Mononuclear cell (primary cell): ENCODE results near the gene CEP104. TPM values are rescaled to one million over a fixed set of nuclear protein-coding genes. Genes with fewer than 3 reads are reported as not detected.

Experiments
- H3K27me3 ChIP-seq: 2 replicates; pipeline ENCODE4 v1.6.0; 2011; ENCODE audit warnings: low read length, control low read depth; ENCODE audit not compliant: insufficient read depth
- H3K4me1 ChIP-seq: 2 replicates; pipeline ENCODE4 v1.5.1; 2011; ENCODE audit warnings: mild to moderate bottlenecking, low read length, control low read depth; ENCODE audit not compliant: insufficient read depth
- H3K4me3 ChIP-seq: 2 replicates; pipeline ENCODE4 v1.5.1; 2011; ENCODE audit warnings: mild to moderate bottlenecking, low read length, moderate library complexity
- H3K9me3 ChIP-seq: 2 replicates; pipeline ENCODE4 v1.5.1; 2011; ENCODE audit warnings: low read depth, mild to moderate bottlenecking, control low read depth, low read length
- total RNA-seq: library from RNA; depleted of rRNA; stranded (reverse); fragments of >200 nt; gene quantifications from one replicate; pipeline ENCODE4 v1.2.3, GENCODE V29; 2012

The CEP104 gene
- total RNA-seq, 1 donor: 12.8 TPM

DNA sequence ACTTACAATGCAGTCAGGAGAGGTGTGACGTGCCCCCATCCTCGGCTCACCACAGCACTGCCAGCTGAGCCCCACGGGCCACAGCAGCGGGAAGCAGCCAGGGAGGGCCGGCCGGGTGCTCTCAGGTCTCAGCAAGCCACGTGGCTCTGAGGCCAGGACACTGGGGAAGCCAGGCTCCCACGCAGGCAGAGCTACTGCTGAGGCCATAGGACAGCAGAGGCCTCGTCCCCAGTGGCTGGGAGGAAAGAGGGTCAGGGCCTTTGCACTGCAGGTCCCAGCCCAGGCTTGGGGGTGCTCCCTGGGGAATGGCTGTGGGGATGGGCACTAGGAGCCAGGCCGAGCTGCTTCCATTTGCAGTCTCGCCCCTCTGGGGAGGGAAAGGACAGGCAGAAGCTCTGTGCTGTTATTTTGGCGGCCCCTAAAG is 66.5 kb downstream of the CEP104 start:
- H3K4me3 ChIP-seq: no peak overlapping the region

DNA sequence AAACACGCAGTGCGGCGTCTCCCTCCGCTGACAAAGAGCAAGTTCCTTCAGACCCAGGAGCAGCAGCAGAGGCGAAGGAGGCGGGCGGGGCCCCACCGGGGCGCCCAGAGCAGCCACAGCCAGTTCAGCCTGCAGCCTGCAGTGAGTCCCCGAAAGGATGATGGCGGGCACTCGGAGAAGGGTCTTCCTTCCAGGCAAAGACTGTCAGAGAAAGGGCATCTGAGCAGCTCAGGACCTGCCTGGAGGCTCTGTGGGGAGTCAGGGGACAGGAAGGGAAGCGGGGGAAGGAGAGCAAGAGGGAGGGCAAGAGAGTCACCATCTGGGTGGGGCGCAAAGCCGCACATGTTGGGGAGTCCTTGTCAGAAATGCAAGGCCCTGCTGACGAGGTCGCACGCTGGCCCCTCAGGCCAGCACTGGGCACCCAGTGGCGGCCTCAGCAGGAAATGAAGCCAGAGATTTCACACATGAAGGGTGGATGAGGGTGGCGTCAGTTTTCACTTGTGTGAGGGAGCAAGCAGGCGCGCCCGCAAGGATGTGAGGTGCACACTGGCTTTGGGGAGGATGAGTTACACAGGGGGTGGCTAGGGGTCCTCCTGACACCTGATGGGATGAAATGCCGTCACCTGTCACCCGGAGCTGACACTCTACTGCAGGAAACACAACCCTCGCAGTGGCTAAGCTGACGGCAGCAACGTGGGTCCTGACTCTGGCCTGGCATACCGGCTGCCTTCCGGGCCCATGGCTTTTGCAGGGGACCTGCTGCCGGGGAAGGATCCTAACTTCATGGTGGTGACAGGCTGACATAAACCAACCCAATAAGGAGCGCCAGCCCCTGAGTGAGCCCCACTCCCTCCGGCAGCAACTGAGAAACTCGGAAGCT is 67.3 kb downstream of the CEP104 start:
- no peak overlapping the region for H3K4me3 ChIP-seq
- peaks cover 13% of the 10 kb centered on the region for H3K4me1 ChIP-seq
- H3K27me3 ChIP-seq: no peaks in the 10 kb centered on the region
- H3K9me3 ChIP-seq: no peaks in the 10 kb centered on the region

More for the DNA sequence above, 66.5 kb downstream of the CEP104 start:
- Histone ChIP-seq H3K4me1 (peaks cover 21% of the 10 kb centered on the region), H3K27me3 (no peaks in the 10 kb centered on the region), H3K9me3 (no peaks in the 10 kb centered on the region)

DNA sequence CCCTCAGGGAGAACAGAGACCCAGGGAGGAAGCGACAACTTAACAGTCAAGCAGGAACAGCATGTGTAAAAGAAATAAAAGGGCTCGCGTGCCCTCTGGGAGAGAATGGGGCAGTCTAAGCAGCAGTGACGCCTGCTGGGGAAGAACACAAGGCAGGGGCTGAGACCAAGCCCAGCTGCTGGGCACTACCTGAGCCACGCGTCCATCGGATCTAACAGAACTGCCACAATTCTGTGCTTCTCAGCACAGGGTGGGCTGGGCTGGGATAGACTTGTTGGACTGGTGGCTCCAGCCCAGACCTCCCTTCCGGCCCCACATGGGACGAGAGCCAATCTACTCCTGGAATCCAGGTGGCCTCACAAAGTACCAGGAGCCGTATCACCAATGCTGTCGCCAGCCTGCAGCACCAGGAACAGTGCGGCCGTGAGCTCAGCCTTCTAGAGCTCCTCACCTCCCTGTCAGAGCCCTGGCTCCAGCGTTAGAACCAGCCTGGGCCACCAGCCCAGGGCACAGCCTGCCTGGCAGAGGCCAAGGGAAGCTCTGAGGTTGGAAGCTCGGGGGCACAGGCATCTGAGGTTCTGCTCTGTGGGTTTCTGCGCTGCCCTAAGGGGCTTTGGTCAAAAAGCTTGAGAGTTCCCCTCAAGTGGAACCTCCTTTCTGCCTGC is 68.1 kb downstream of the CEP104 start:
- no peaks in the 10 kb centered on the region for H3K9me3 ChIP-seq
- no peak overlapping the region for H3K4me3 ChIP-seq
- H3K27me3 ChIP-seq: no peaks in the 10 kb centered on the region
- peaks cover 5% of the 10 kb centered on the region for H3K4me1 ChIP-seq

DNA sequence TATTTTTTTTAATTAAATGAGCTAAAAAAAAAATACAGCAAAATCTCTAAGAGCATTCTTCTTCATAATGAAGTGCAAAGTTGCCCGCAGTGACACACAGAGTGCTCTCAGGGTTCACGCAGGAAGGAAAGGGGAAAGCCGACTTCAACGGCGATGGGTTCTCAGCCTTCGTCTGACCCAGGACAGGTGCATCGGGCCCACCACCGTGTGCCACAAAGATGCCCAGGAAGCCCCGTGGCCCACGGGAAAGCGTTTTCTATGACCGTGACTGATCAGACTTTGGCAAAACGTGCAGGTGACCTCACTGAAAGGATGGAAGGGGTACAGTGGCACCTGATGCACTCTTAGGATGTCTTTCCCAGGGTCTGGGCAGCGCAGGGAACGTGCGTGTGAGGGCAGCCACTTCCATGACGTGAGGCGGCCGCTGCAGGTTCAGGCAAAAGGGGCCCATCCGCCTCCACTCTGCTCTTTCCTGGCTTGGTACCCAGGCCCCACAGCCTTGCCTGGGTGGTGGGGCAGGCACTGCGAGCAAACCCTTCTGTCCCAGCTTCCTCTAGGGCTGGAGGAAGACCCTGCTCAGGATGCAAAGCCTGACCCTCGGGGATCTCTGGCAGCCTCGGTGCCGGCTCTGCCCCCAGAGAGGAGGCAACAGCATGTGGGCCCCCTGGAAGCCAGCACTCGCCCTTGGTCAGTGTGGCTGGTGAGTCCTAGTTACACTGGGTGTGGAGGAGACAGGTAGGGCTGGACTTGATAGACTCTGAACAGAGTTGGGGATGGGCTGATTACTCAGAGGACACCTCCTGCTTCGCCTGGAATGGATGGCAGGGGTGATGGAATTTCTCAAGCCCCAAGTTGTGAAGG is 69.0 kb downstream of the CEP104 start:
- H3K27me3 ChIP-seq: no peaks in the 10 kb centered on the region
- no peak overlapping the region for H3K4me3 ChIP-seq
- no peaks in the 10 kb centered on the region for H3K4me1 ChIP-seq
- H3K9me3 ChIP-seq: no peaks in the 10 kb centered on the region

DNA sequence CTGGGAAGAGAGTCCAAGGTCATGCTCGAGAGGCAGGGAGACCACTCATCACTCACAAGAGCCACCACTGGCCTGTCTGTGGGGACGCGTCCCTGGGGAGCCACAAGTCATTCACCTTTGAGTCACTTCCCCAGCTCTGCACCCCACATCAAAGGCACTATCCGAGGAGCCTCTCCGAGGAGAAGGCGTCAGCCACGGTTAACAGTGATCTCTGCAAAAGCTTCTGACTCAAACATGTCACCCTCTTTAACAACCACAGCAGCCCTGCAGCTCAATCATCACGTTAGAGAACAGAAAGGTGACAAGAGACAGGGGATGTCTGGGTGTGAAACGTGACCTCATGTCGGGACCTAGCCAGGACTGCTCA is 69.7 kb downstream of the CEP104 start:
- Histone ChIP-seq H3K4me3 (no peak overlapping the region), H3K9me3 (no peaks in the 10 kb centered on the region), H3K4me1 (no peaks in the 10 kb centered on the region), H3K27me3 (no peaks in the 10 kb centered on the region)

DNA sequence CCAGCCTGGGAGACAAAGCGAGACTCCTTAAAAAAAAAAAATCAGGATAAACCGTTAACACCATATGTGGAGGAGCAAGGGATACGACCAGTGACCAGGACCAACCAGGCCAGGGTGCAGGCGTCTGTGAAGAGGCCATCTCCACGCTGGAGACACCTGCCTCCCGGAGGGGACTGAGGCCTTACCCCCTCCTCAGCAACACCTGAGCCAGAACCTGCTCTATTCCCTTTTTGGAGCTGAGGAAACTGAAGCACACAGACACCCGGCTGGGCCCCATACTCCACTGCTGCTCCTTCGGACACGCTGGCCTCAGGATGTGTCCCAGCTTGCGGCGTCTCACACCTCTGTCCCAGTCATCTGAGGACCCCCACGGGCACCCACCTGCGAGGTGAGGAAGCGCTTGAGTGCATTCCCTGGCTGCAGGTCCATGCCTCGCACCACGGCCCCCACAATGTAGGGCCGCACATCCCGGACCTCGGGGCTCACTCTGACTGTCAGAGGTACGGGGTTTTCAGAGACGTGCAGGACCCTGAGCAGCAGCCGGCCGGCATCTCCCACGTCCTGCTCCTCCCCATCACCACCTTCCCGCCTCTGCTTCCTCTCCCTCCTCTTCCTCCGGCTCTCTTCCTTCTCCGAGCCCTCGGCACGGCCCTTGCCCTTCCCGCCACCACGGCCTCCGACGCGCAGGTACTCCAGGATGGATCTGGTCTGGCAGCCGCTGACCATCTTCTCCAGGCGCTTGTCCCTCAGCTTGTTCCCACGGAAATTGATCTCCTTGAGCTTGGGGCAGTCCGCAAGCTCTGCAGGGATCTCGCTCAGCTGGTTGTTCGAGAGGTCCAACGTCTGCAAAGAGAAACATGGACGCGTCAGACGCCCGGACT is 70.3 kb downstream of the CEP104 start:
- Histone ChIP-seq H3K27me3 (no peaks in the 10 kb centered on the region), H3K4me3 (no peak overlapping the region), H3K9me3 (no peaks in the 10 kb centered on the region), H3K4me1 (no peaks in the 10 kb centered on the region)

DNA sequence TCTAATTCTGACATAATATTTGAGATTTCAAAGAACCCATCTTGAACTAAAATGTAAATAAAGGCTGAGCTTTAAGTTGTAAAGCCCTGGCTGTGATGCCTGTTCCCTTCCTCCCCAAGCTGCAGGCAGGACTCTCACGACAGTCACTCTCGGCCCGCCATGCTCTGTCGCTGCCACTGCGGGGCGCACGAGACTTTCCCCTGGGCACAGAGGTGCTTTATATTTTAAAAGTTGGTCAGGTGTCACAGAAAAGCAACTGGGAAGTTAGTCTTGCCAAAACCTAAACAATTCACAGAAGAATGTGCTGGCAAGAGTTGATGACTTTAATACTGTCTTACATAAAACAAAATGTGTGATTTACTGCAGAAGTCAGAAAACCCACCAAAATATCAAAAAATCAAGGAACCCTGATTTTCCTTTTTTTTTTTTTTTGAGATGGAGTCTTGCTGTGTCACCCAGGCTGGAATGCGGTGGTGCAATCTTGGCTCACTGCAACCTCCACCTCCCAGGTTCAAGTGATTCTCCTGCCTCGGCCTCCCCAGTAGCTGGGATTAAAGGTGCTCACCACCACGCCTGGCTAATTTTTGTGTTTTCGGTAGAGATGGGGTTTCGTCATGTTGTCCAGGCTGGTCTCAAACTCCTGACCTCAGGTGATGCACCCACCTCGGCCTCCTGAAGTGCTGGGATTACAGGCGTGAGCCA is 71.4 kb downstream of the CEP104 start:
- H3K4me3 ChIP-seq: no peak overlapping the region
- H3K27me3 ChIP-seq: no peaks in the 10 kb centered on the region
- H3K4me1 ChIP-seq: no peaks in the 10 kb centered on the region
- no peaks in the 10 kb centered on the region for H3K9me3 ChIP-seq

DNA sequence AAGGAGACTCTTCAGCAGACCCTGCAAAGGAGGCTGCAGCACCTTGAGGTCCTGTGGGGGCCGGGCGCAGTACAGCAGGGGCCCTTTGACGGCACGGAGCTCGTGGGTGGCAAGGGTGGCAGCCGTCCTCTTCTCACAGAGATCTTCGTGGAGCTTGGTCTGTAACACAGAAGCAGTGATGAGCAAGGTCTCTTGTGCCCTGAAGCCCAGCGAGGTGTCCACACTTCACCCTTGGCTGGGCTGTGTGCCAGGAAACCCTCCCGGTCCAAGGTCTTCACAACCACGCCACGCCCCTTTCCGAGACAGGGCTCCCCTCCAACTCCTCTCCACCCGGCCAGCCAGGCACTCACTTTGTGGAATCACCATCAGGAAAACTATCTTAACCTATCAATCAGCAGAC is 72.0 kb downstream of the CEP104 start:
- no peaks in the 10 kb centered on the region for H3K4me1 ChIP-seq
- no peaks in the 10 kb centered on the region for H3K9me3 ChIP-seq
- H3K27me3 ChIP-seq: no peaks in the 10 kb centered on the region
- H3K4me3 ChIP-seq: no peak overlapping the region

DNA sequence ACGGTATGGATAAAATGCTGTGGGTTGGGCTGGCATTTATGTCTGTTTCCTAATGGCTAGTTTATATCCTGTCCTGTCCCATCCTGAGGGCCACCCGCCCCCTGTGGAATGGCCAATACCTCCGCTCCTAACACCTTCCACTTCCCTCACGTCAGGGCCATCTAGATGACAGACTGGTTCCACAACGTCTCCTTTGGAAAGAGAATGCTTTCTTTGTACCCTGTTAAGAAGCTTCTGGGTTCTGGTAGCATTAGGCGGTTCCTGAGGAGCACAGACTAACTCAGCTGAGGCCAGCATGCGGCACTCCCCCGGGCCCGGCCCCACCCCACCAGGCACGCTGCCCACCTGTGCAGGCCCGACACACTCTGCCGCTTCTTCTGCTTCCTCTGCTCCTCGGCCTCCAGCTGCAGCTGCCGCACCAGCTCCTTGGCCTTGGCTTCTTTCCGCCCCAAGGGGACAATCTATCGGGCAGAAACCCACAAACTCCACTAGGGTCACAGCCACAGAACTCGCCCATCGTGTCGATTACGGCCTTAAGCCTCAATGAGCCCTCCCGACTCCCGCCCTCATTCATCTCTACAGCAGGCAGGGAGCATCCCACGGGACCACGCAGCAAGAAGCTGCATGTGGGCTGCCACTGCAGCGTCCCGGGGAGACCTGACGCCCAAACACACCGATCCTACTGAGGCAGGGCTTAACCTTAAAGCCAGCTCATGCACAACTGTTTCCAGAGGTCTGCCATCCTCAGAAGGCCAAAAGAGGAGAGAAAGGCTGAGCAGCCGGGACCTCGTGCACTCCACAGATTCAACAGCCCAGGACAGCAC is 73.1 kb downstream of the CEP104 start:
- Histone ChIP-seq H3K9me3 (no peaks in the 10 kb centered on the region), H3K27me3 (no peaks in the 10 kb centered on the region), H3K4me1 (no peaks in the 10 kb centered on the region), H3K4me3 (no peak overlapping the region)

DNA sequence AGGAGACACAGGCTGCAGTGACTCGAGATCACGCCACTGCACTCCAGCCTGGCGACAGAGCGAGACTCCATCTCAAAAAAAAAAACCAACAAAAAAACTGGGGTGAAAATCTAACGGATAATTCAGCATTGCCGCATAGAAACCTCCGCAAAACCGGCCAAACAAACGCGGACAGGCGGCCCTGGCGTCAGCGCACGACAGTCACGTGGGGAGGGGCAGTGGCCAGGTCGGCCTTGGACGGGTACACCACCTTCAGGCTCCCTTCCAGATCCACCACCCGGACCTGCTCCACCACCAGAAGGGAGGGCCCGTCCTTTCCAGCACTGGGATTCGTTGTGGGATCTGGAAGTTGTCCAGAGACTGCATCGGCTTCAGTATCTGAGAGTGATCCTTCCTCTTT is 76.1 kb downstream of the CEP104 start:
- no peaks in the 10 kb centered on the region for H3K4me1 ChIP-seq
- H3K4me3 ChIP-seq: no peak overlapping the region
- H3K9me3 ChIP-seq: no peaks in the 10 kb centered on the region
- H3K27me3 ChIP-seq: no peaks in the 10 kb centered on the region

DNA sequence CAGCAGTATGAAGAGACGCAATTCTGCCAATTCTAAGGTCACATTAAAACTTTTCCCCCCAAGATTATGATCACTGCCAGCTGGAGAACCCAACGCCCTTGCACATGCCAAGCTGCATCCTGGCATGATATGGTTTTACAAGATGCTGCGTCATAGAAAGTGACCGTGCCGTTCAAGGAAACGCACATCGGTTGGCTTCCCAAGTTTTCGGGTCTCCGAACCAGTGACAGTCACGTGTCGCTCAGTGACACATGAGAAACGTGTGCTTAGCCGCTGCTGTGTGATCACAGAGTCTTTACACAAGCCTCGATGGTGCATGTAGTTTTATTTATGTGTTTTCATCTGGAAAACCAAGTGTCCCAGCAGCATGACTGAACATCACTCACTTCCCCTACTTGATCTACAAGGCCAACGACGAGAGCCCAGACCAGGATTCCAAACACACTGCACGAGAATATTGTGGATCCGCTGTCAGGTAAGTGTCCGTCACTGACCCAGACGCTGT is 77.0 kb downstream of the CEP104 start:
- H3K4me3 ChIP-seq: no peak overlapping the region
- peaks cover 9% of the 10 kb centered on the region for H3K4me1 ChIP-seq
- H3K27me3 ChIP-seq: no peaks in the 10 kb centered on the region
- H3K9me3 ChIP-seq: no peaks in the 10 kb centered on the region

DNA sequence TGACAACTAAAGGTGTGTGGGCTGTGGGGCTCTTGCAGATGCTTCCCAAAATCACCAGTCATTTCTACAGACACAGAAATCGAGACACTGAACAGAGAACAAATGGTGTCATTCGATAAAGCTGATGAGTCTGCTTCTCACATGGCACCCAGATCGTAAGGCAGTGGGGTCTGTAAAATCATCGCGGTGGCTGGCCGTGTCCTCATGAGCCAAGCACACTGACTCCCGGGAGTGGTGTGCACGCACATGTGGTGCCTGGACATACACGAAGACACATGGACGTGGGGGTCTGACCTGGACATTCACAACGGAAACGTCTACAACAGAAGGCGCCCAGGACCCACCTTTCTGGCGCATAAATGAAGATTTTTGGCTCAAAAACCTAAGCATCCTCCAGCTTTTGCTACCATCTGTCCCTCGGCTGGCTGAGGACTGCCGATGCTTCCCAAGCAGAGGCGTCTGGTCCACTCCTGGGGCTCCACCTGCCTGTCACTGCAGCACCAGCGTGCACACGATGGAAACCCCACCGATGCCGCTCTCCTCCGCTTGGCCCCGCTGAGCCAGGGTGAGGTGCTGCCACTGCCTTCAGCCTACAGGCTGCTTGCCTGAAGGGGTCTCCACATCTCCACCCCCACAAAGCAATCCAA is 77.6 kb downstream of the CEP104 start:
- Histone ChIP-seq H3K4me3 (no peak overlapping the region), H3K4me1 (peaks cover 9% of the 10 kb centered on the region), H3K27me3 (no peaks in the 10 kb centered on the region), H3K9me3 (no peaks in the 10 kb centered on the region)
